GM19043 (cell line): Measurements from ENCODE around the gene SEMA3C.

Source experiments
- ATAC-seq: cut with Tn5 transposase; IDR thresholded peaks from one replicate; pipeline ENCODE4 v1.9.1; 2021; ENCODE audit warnings: low read depth; ENCODE audit not compliant: unreplicated experiment

SEMA3C gene

GRCh38 chr7:80785961-80786536 lies 132.8 kb downstream of the SEMA3C start:
- no peak for ATAC-seq

DNA sequence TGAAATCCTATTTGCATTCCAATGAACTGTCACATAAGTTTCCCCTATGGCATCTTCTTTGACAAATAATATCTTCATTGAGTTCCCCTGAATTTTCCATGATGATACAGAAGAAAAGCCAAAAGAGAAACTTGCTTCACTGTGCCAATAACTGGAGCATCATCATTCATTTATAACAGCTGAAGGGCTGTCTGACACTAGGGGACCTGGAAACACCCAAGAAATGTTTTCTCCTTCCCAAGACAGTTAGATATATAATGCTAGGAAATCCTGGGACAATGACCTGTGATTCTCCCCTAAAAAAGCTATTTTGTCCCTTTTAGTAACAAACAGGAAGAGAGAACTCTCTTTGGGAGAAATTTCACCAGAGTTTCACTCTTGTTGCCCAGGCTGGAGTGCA lies 133.6 kb downstream of the SEMA3C start:
- no peak for ATAC-seq

DNA sequence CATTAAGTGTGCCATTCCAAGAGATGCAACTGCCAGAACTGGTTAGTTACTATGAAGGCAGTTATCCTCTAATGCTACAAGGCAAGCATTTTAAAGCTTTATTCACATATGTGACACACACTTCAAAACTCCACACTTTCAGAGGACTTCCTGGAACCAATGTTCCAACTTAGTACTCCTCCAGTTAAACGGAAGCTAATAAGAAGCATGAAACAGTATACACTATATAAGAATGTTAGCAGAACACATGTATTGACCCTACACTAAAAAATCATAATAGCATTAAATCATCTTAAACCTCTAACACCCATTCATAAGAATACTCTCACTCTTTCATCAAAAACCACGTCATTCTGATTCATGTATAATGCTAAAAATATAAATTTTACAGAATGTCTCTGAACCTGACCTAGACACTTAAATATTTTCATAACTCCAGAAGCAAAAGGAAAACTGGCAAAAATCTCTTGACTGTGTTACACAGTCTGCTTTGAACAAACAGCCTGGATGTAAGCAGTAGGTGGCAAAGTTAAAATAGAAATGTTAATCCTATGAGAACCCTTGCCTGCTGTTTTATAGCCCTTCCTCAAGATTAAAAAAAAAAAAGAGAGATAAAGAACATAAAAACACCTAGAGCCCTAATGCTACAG lies 135.0 kb downstream of the SEMA3C start:
- no peak for ATAC-seq

DNA sequence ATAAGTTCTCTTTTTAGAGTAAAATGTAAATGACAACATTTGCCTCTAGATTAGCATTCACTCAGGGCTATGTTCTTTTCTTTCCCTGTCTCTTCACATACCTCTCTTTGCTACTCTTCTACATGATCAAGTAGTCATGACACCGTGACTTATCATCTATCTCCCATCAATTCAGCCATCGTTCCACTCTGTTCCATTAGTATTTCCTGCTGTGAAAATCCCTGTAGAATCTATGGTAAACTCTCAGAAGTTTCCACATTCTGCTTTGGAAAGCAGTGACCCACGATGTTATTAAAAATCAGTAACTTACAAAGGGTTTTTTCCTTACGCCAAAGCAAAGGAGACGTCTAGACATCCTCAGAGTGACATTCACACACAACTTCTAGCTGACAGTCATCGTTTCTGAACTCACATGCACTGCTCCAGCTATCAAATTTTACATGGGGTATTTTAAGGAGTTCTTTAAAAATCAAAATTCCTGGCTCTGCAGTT lies 135.6 kb downstream of the SEMA3C start:
- no peak for ATAC-seq

- no peak for ATAC-seq
Measured at GRCh38 chr7:80781561-80781979, 137.3 kb downstream of the SEMA3C start.

DNA sequence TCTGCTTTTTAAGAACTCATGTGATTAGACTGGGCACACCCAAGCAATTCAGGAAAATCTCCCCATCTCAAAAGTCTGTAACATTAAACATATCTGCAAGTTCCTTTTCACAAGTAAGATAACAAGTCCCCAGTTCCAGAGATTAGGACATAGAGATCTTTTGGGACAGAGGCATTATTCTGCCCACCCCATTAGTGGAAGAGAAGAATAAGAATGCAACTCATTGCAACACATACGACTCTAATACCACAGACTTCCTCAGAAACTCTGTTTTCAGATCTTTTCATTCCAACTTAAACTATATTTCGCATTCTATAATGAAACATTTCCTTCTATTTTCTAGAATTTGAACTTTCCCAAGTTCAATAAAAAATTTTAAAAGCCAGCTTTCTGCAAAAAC lies 137.7 kb downstream of the SEMA3C start:
- no peak for ATAC-seq

DNA sequence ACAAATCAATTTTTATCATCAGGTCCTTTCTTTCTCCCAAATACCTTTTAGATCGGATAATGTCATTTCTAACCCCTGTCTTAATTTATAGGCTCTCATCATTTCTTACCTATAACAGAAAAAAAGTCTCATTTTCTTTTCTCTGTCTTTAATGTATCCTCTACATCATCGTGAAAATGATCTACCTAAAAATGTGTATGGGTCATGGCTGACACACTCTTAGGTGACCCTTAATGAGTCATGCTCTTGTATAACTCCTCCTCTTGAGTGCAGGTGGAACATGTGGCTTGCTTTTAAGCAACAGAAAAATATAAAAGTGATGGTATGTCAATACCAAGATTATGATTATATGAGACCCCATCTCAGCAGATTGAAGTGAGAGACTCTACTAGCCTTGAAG lies 139.4 kb downstream of the SEMA3C start:
- no peak for ATAC-seq

GRCh38 chr7:80775897-80776296 lies 143.0 kb downstream of the SEMA3C start:
- no peak for ATAC-seq

- no peak for ATAC-seq
Measured at GRCh38 chr7:80775482-80775881, 143.4 kb downstream of the SEMA3C start.

DNA sequence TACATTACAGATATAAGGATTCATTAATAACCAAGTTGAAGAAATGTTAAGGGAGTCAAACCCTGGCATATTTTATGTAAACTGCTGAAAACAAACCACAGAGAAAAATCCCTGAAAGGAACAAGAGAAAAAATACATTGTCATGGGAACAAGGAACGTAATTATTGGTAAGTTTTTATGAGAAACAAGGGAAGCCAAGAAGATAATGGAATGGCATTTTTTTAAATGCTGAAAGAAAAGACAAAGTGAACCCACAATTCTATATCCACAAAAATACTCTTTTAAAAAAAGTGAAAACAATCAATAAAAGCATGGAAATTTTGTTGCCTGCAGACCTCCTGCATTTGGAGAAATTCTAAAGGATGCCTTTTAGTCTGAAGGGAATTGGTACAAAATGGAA lies 144.0 kb downstream of the SEMA3C start:
- ATAC-seq = no peak

GRCh38 chr7:80773787-80774508 lies 144.9 kb downstream of the SEMA3C start:
- no peak for ATAC-seq

DNA sequence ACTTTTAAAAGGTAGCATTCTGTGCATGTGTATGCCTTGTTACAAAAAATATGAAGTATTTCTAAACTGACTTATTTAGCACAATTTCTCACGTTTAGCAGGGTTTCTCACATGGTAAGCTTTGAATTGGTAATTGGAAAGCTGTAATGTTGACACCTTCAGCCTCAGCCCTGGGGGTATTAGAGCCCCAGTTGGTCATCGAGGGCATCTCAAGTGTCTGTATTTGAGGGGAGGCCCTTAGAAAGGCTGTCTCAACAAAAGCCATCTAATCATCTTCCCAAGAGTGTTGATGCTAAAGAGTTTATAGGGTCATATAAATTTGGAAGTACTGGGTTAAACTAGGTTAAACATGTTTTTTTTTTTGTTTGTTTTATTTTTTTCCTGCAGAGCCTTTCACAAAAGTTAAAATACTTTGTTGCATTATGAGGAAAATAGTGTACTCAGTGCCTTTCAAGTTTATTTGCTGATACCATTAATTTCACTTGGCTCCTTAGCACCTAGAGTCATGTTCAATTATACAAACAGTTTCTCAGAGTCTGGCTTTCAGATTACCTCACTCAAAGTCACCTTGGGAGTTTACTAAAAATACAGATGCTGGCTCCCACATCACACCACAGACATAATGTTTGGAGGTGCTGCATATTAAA lies 146.4 kb downstream of the SEMA3C start:
- no peak for ATAC-seq

DNA sequence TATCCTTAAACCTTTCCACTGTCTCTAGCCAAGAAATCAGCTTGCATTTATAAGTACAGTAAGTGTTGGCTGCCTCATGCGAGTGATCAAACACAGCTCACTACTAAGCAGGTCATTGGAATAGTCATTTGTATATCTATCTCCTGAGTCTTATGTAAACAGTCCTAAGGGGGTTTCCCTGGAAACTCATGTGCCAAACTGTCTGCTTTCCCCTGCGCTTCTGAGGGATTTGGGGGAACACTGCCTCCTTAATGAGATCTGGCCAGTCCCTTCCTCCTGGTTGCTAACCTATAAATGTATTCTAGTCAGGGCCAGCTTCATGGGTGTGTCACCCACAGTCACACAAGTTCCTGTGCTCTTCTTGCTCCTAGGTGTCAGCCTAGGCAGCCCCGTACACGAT lies 147.3 kb downstream of the SEMA3C start:
- no peak for ATAC-seq

GRCh38 chr7:80770675-80771081 lies 148.2 kb downstream of the SEMA3C start:
- ATAC-seq = no peak

- no peak for ATAC-seq
Measured at GRCh38 chr7:80770061-80770460, 148.8 kb downstream of the SEMA3C start.

DNA sequence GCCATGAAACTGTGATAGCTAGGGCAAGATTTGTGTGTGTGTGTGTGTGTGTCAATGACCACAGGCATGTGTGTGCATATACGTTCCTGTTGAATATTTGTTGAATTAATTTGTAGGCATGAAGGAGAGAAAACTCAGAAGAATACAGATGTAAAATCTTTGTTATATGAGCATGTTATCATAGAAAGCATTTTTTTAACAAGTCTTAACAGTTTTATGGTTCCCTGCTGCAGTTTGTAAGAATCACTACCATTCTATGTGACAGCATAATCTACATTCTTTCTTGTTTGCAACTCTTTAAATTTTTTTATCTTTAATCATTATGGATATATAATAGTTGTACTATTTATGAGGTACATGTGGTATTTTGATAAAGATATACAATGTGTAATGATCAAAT lies 150.1 kb downstream of the SEMA3C start:
- ATAC-seq = no peak

DNA sequence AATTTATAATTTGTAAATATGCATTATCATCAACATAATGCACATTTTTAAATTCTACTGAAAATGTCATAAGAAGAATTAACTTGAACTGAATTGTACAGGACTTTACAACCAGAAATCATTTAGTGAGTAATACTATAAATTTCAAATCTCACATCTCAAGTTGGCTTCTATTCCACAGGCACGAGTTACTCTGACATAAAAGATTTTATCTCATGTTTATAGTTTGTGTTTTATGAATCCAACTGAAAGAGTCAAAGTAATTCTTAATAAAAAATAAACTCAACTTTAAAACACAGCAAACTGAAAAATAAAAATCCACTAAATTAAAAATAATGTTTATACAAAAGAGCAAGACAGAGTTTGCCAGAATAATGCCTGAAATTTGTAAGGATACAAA lies 151.2 kb downstream of the SEMA3C start:
- ATAC-seq = no peak

DNA sequence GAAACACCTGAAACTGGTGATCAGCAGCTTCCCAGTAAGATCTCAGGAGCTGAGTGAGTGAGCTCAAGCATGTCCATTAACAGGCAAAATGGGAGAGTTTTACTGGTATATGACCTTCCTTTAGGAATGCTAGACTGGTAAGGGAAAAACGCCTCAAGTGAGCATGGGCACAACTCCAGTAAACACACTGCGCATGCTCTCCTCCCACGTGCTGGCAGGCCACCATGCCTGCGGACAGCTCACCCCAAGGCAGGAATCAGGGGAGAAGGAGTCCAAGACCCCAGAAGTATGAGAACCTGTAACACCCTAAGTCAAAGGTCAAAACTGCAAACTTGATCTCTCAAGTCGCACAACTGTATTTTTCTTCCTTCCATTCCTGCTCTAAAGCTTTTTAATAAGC lies 152.1 kb downstream of the SEMA3C start:
- no peak for ATAC-seq

DNA sequence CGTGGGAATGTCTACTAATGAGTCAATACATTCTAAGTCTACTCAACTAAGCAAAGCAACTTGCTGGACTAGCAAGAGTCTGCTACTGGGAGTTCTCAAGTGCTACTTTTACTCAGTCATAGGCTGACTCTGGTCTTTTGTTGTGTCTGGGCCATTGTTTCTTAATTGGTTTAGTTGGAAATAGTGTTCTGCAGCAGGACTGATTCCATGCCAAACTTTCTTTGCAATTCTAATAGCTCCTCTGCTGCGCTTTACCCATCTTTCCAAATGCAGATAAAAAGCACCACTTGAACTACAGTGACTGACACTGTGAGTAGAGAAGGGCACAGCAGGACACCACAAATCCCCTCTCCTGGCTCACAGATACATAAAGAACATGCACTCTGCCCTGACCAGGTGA lies 154.7 kb downstream of the SEMA3C start:
- no peak for ATAC-seq

DNA sequence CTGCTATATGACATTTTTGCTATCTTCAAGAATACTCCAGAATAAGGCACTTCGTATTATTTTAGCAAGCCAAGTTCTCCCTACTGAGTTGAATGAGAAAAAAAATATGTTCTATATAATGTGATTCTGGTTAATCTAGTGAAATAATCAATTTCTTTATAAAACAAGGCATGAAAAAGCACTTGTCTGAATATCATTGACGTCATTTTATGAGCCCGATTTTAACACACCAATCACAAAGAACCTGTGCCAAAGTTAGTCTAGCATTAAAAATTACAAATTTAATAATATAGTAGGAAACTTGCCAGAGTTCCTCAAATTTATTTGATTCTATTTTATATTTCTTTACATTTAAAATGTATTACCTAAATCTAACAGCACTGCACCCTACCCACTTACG lies 155.1 kb downstream of the SEMA3C start:
- no peak for ATAC-seq

- no peak for ATAC-seq
Measured at GRCh38 chr7:80763289-80763688, 155.6 kb downstream of the SEMA3C start.
